T-helper 2 cell (primary cell): ENCODE measurements around the gene GRPR.
"Not testable (repeated sequence)": the region's sequence is repeated elsewhere in the genome, so short reads cannot be mapped to it uniquely, and the experiment has no call there.

Experiments used
- DNase-seq, 5 experiments: peaks; one replicate each; pipeline versions ENCODE4 v3.0.0 to v3.0.0-alpha.2; 2012 to 2022

GRPR gene

GRCh38 chrX:16183843-16184242 is 60.5 kb downstream of the GRPR start:
- not testable (repeated sequence) for DNase-seq

- peak in 1 of 5 experiments; percentile 1 for DNase-seq
These were observed 62.4 kb downstream of the GRPR start for GRCh38 chrX:16185725-16186136.

DNA sequence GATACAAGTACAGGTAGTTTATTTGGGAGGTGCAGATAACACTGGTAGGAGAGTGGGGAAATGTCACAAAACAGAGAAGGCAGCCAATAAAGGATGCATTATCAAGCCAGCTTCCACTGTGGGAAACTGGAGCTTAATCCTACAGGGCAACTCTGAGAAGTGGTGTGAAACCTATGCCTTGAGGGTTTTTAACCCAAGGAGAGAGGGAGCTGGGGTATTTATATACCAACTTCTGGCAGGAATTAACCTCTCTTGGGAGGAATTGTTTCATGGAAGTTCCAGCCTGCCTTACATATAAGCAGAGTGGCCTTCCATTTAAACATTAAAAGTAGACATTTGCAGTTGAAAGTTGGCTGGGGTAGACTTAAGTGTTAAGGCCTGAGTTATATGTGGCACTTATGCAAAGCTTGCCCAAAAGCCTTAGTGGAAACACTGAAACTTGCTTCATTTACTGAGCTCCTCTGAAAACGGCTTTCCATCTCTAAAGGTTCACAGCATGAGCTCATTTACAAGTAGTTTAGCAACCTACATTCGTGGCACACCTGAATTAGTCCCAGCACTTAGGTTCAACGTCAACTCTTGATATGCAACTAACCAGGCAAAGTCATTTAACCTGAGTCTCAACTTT is 63.1 kb downstream of the GRPR start:
- DNase-seq = no peak

GRCh38 chrX:16187024-16187760 is 63.8 kb downstream of the GRPR start:
- DNase-seq = no peak

- no peak for DNase-seq
These were observed 65.3 kb downstream of the GRPR start for GRCh38 chrX:16188687-16189086.

- DNase-seq = no peak
These were observed 68.2 kb downstream of the GRPR start for GRCh38 chrX:16191605-16192004.

- DNase-seq = no peak
These were observed 73.5 kb downstream of the GRPR start for GRCh38 chrX:16196829-16197228.

DNA sequence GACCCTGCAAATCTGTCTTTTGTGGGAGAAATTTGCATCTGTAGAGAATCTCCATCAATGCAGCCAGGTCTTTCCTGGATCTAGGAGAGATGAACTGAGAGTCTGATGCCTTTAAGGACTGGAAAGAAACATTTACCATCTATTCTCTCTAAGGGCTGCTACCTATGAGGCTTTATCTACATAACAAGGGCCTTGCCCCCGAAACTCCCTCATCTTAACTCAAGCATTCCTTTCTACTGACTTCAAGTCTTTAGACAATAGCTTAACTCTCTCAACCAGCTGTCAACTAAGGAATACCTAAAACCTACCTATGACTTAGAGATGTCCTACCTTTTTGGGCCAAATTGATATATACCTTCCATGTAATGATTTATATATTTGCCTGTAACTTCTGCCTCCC is 76.0 kb downstream of the GRPR start:
- no peak for DNase-seq

DNA sequence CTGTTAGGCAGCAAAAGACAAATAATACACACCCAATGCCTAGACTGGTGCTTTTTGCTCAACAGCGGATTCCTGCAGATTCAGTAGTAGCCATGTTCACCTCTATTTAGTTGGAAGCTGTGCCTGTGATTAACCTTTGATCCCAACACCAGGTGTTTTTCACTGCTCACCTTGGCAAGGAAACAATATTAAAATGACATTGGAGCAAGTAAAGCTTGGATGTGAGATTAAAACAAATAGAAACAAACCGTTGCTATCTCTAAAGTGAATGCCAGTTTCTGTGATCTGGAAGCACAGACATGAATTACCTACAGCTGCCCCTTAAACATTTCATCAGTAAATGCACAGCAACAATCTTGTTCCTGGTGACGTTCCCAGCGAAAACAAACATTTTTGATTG is 79.6 kb downstream of the GRPR start:
- DNase-seq = no peak
